Measurements from ENCODE around the gene SLC44A5. TPM values are rescaled to one million over a fixed set of nuclear protein-coding genes. Genes with fewer than 3 reads are reported as not detected.

SLC44A5 gene
- total RNA-seq, 2 donors from 2014 or later = 4.6 to 10.0 TPM

DNA sequence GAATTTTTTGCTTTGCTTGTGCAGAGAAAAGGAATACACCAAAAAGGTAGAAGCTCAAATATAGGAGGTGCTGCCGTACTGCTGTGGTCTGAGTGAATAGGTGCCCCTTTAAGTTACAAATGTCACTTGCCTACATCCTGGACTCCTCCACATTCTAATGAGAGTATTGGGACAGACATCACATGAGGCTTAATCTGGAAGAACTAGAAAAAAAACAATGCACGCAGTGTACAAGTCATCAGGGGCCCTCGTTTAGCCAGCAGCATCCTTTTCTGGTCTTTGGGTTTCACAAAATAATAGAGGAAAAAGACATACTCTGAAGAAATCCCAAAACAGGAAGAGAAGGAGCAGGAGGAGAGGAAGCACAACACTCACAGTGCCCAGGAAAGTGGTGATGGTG is 89.3 kb downstream of the SLC44A5 start:
- Mint-ChIP-seq H3K27ac (no peak overlapping the region), H3K4me1 (peaks cover 4% of the 10 kb centered on the region), H3K27me3 (ENCODE audit: insufficient read depth) (no peaks in the 10 kb centered on the region), H3K4me3 (no peak overlapping the region), H3K9me3 (no peaks in the 10 kb centered on the region), H3K36me3 (ENCODE audit: low read depth) (no peaks in the 10 kb centered on the region)
- no peak overlapping the region for H3K27ac ChIP-seq (ENCODE audit: low read depth, low read length)
- no peak overlapping the region for H3K4me3 ChIP-seq (ENCODE audit: low read length)
- no peak for DNase-seq
- no peaks in the 10 kb centered on the region for H3K4me1 ChIP-seq (ENCODE audit: control insufficient read depth, insufficient read depth, low read length)
- 92 to 100% methylated on average over 1 to 3 of the region's 3 CpGs for WGBS, 2 experiments (ENCODE audit: insufficient coverage in 1 of 2, insufficient read length in 1 of 2)
- no peak overlapping the region for H3K9ac ChIP-seq (ENCODE audit: extremely low read depth, low read length, poor library complexity, severe bottlenecking)
- TF ChIP-seq, protein P1, sequence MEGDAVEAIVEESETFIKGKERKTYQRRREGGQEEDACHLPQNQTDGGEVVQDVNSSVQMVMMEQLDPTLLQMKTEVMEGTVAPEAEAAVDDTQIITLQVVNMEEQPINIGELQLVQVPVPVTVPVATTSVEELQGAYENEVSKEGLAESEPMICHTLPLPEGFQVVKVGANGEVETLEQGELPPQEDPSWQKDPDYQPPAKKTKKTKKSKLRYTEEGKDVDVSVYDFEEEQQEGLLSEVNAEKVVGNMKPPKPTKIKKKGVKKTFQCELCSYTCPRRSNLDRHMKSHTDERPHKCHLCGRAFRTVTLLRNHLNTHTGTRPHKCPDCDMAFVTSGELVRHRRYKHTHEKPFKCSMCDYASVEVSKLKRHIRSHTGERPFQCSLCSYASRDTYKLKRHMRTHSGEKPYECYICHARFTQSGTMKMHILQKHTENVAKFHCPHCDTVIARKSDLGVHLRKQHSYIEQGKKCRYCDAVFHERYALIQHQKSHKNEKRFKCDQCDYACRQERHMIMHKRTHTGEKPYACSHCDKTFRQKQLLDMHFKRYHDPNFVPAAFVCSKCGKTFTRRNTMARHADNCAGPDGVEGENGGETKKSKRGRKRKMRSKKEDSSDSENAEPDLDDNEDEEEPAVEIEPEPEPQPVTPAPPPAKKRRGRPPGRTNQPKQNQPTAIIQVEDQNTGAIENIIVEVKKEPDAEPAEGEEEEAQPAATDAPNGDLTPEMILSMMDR (conservative IDR thresholded peaks at IDR 0.05) = no peak
- no peaks in the 10 kb centered on the region for H3K27me3 ChIP-seq (ENCODE audit: control insufficient read depth, insufficient read depth, low read length, poor library complexity, severe bottlenecking)
- peaks cover 2% of the 10 kb centered on the region for H3K9me3 ChIP-seq (ENCODE audit: control insufficient read depth, low read length)
- H3K36me3 ChIP-seq (ENCODE audit: control insufficient read depth, insufficient read depth, low read length) = no peaks in the 10 kb centered on the region

- no peak overlapping the region for H3K4me3 ChIP-seq (ENCODE audit: low read length)
- H3K27ac Mint-ChIP-seq = no peak overlapping the region
- H3K9ac ChIP-seq (ENCODE audit: extremely low read depth, low read length, poor library complexity, severe bottlenecking) = no peak overlapping the region
- H3K27me3 ChIP-seq (ENCODE audit: control insufficient read depth, insufficient read depth, low read length, poor library complexity, severe bottlenecking) = no peaks in the 10 kb centered on the region
- H3K4me3 Mint-ChIP-seq = no peak overlapping the region
- H3K4me1 Mint-ChIP-seq = peaks cover 4% of the 10 kb centered on the region
- no peaks in the 10 kb centered on the region for H3K36me3 ChIP-seq (ENCODE audit: control insufficient read depth, insufficient read depth, low read length)
- no peaks in the 10 kb centered on the region for H3K4me1 ChIP-seq (ENCODE audit: control insufficient read depth, insufficient read depth, low read length)
- no peaks in the 10 kb centered on the region for H3K9me3 Mint-ChIP-seq
- H3K9me3 ChIP-seq (ENCODE audit: control insufficient read depth, low read length) = peaks cover 5% of the 10 kb centered on the region
- WGBS, 2 experiments (ENCODE audit: insufficient coverage in 1 of 2, insufficient read length in 1 of 2) = 91 to 100% methylated on average over 3 to 4 of the region's 4 CpGs
- TF ChIP-seq, protein P1 (conservative IDR thresholded peaks at IDR 0.05) = no peak
- no peaks in the 10 kb centered on the region for H3K27me3 Mint-ChIP-seq (ENCODE audit: insufficient read depth)
- no peaks in the 10 kb centered on the region for H3K36me3 Mint-ChIP-seq (ENCODE audit: low read depth)
- H3K27ac ChIP-seq (ENCODE audit: low read depth, low read length) = no peak overlapping the region
- DNase-seq = no peak
Observed at GRCh38 chr1:75520862-75521475, 89.9 kb downstream of the SLC44A5 start.

- Mint-ChIP-seq H3K9me3 (no peaks in the 10 kb centered on the region), H3K27ac (no peak overlapping the region), H3K4me3 (no peak overlapping the region), H3K27me3 (ENCODE audit: insufficient read depth) (no peaks in the 10 kb centered on the region), H3K36me3 (ENCODE audit: low read depth) (no peaks in the 10 kb centered on the region), H3K4me1 (peaks cover 4% of the 10 kb centered on the region)
- H3K9ac ChIP-seq (ENCODE audit: extremely low read depth, low read length, poor library complexity, severe bottlenecking) = no peak overlapping the region
- no peak overlapping the region for H3K27ac ChIP-seq (ENCODE audit: low read depth, low read length)
- no peak for DNase-seq
- H3K9me3 ChIP-seq (ENCODE audit: control insufficient read depth, low read length) = peaks cover 5% of the 10 kb centered on the region
- TF ChIP-seq, protein P1 (conservative IDR thresholded peaks at IDR 0.05) = no peak
- no peaks in the 10 kb centered on the region for H3K4me1 ChIP-seq (ENCODE audit: control insufficient read depth, insufficient read depth, low read length)
- no peak overlapping the region for H3K4me3 ChIP-seq (ENCODE audit: low read length)
- H3K27me3 ChIP-seq (ENCODE audit: control insufficient read depth, insufficient read depth, low read length, poor library complexity, severe bottlenecking) = no peaks in the 10 kb centered on the region
- 96% methylated on average over 1 of the region's 1 CpG; no CpG with 5 or more reads in 1 of the 2 experiments for WGBS, 2 experiments (ENCODE audit: insufficient coverage in 1 of 2, insufficient read length in 1 of 2)
- no peaks in the 10 kb centered on the region for H3K36me3 ChIP-seq (ENCODE audit: control insufficient read depth, insufficient read depth, low read length)
Observed at GRCh38 chr1:75519651-75520427, 91.1 kb downstream of the SLC44A5 start.
